Endothelial cell of umbilical vein (primary cell): ENCODE measurements around the gene CCDC34.

Experiments used
- CTCF ChIP-seq, 2 donors: IDR thresholded peaks; 1 replicate in 1 of 2; 2 replicates in 1 of 2; pipeline ENCODE4 v1.5.1; 2011; ENCODE audit warnings: low read length in 2 of 2, mild to moderate bottlenecking in 2 of 2, moderate library complexity in 2 of 2, control low read depth in 1 of 2, inconsistent platforms in 1 of 2, low read depth in 1 of 2; ENCODE audit not compliant: insufficient read depth in 1 of 2; ENCODE audit errors: extremely low read depth in 1 of 2
- EZH2 ChIP-seq: IDR thresholded peaks from 2 replicates; pipeline ENCODE4 v1.6.1; 2012; ENCODE audit warnings: borderline replicate concordance, low read depth, mild to moderate bottlenecking, moderate library complexity, low read length, inconsistent platforms; ENCODE audit not compliant: severe bottlenecking
- FOS ChIP-seq: IDR thresholded peaks from 2 replicates; pipeline ENCODE4 v1.6.1; 2011; ENCODE audit warnings: mild to moderate bottlenecking, low read length, moderate library complexity, borderline replicate concordance; ENCODE audit not compliant: insufficient read depth
- GATA2 ChIP-seq: IDR thresholded peaks from 2 replicates; pipeline ENCODE4 v1.7.0; 2011; ENCODE audit warnings: low read depth, mild to moderate bottlenecking, moderate library complexity, mixed read lengths, low read length; ENCODE audit not compliant: insufficient read length, insufficient read depth
- JUN ChIP-seq: IDR thresholded peaks from 2 replicates; pipeline ENCODE4 v1.6.1; 2011; ENCODE audit warnings: borderline replicate concordance, low read depth; ENCODE audit not compliant: insufficient read length, insufficient read depth
- MYC ChIP-seq: IDR thresholded peaks from one replicate; pipeline ENCODE4 v1.6.1; 2011; ENCODE audit warnings: mild to moderate bottlenecking, low read depth, low read length
- POLR2A ChIP-seq: IDR thresholded peaks from 2 replicates; pipeline ENCODE4 v1.6.1; 2012; ENCODE audit warnings: low read depth, mild to moderate bottlenecking, control low read depth, low read length
- POLR2AphosphoS5 ChIP-seq: IDR thresholded peaks from 2 replicates; pipeline ENCODE4 v1.6.1; 2012; ENCODE audit warnings: low read depth, mild to moderate bottlenecking, control low read depth, low read length, moderate library complexity; ENCODE audit not compliant: insufficient read depth
- TF ChIP-seq, protein P1 (sequence below): IDR thresholded peaks from 2 replicates; pipeline ENCODE4 v1.6.1; 2011; ENCODE audit not compliant: insufficient read depth, insufficient read length

- TF ChIP-seq CTCF (IDR thresholded peaks at IDR 0.05; ENCODE audit: extremely low read depth in 1 of 2, insufficient read depth in 1 of 2, low read depth in 1 of 2, low read length in 2 of 2) = no peak
- no peak for TF ChIP-seq JUN
- no peak for TF ChIP-seq EZH2
- TF ChIP-seq POLR2AphosphoS5 = no peak
- no peak for TF ChIP-seq POLR2A
- TF ChIP-seq MYC = no peak
- TF ChIP-seq FOS = no peak
- TF ChIP-seq, protein P1, sequence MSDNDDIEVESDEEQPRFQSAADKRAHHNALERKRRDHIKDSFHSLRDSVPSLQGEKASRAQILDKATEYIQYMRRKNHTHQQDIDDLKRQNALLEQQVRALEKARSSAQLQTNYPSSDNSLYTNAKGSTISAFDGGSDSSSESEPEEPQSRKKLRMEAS = no peak
- TF ChIP-seq GATA2 = no peak
Measured at GRCh38 chr11:27409742-27410141, 46.7 kb upstream of the CCDC34 start.
